Natural killer cell (primary cell): ENCODE results near the gene ARHGAP20. TPM values are rescaled to one million over a fixed set of nuclear protein-coding genes. Genes with fewer than 3 reads are reported as not detected.

Experiments used
- ATAC-seq, 3 donors: fragments of 150-1000 bp in 2 of 3; fragments of 200-7000 bp in 1 of 3; cut with Tn5 transposase; 1 replicate in 1 of 3; 2 replicates in 2 of 3; pipeline ENCODE4 v1.10.0; 2021; ENCODE audit warnings: mild to moderate bottlenecking in 2 of 3, moderate library complexity in 2 of 3
- DNase-seq, 2 donors: peaks; one replicate each; pipeline versions ENCODE4 v3.0.0 to v3.0.0-alpha.2; 2013 to 2021; ENCODE audit warnings: mixed read lengths in 1 of 2
- H3K27ac ChIP-seq: one replicate; pipeline ENCODE4 v1.5.1; 2013; ENCODE audit warnings: mild to moderate bottlenecking, low read length
- H3K27me3 ChIP-seq: one replicate; pipeline ENCODE4 v1.6.1; 2013; ENCODE audit warnings: low read length; ENCODE audit not compliant: control insufficient read depth, insufficient read depth
- H3K36me3 ChIP-seq: one replicate; pipeline ENCODE4 v1.6.1; 2013; ENCODE audit warnings: low read length; ENCODE audit not compliant: control insufficient read depth, insufficient read depth
- H3K4me1 ChIP-seq: one replicate; pipeline ENCODE4 v1.6.1; 2013; ENCODE audit warnings: low read length; ENCODE audit not compliant: control insufficient read depth, insufficient read depth
- H3K4me3 ChIP-seq: one replicate; pipeline ENCODE4 v1.5.1; 2013; ENCODE audit warnings: low read length
- H3K9me3 ChIP-seq: one replicate; pipeline ENCODE4 v1.6.1; 2013; ENCODE audit warnings: low read length; ENCODE audit not compliant: control insufficient read depth, insufficient read depth
- H3K27ac Mint-ChIP-seq, 2 donors: one replicate each; pipeline ENCODE4 v1.8.0; 2022; ENCODE audit warnings: mild to moderate bottlenecking in 2 of 2, mixed read lengths in 2 of 2, moderate library complexity in 1 of 2
- H3K27me3 Mint-ChIP-seq, 2 donors: one replicate each; pipeline ENCODE4 v1.8.0; 2022; ENCODE audit warnings: low read depth in 2 of 2, mixed read lengths in 2 of 2
- H3K36me3 Mint-ChIP-seq: one replicate; pipeline ENCODE4 v1.8.0; 2022; ENCODE audit warnings: mixed read lengths
- H3K4me1 Mint-ChIP-seq, 2 donors: one replicate each; pipeline ENCODE4 v1.8.0; 2022; ENCODE audit warnings: mixed read lengths in 2 of 2
- H3K4me3 Mint-ChIP-seq: one replicate; pipeline ENCODE4 v1.8.0; 2022; ENCODE audit warnings: mild to moderate bottlenecking, moderate library complexity, mixed read lengths
- H3K9me3 Mint-ChIP-seq, 2 donors: one replicate each; pipeline ENCODE4 v1.8.0; 2022; ENCODE audit warnings: mixed read lengths in 2 of 2
- WGBS: methylation state at CpG from one replicate; pipeline ENCODE4 v1.1.7; 2013; ENCODE audit warnings: missing lambda C conversion rate; ENCODE audit not compliant: insufficient coverage; 5-methylcytosine and 5-hydroxymethylcytosine counted together
- intact Hi-C: fragments of 100-400 bp; cut with micrococcal nuclease; formaldehyde crosslinking; loops from one replicate; pipeline ENCODE4 v1.14.2; 2022
- total RNA-seq, 4 donors: library from RNA; stranded (reverse); fragments of 120-200 nt in 1 of 4; gene quantifications; one replicate each; pipeline versions ENCODE4 v1.2.3 to v1.2.4, GENCODE V29; 2013 to 2022
- TF ChIP-seq, protein P1 (sequence below): fragments of 200-600 bp; IDR thresholded peaks from one replicate; pipeline ENCODE4 v1.8.0; 2022; ENCODE audit warnings: antibody characterized with exemption

Gene ARHGAP20
- total RNA-seq, 3 donors from 2014 or later (not counting 1 experiment from before 2014, with no cell fraction given): not detected

DNA sequence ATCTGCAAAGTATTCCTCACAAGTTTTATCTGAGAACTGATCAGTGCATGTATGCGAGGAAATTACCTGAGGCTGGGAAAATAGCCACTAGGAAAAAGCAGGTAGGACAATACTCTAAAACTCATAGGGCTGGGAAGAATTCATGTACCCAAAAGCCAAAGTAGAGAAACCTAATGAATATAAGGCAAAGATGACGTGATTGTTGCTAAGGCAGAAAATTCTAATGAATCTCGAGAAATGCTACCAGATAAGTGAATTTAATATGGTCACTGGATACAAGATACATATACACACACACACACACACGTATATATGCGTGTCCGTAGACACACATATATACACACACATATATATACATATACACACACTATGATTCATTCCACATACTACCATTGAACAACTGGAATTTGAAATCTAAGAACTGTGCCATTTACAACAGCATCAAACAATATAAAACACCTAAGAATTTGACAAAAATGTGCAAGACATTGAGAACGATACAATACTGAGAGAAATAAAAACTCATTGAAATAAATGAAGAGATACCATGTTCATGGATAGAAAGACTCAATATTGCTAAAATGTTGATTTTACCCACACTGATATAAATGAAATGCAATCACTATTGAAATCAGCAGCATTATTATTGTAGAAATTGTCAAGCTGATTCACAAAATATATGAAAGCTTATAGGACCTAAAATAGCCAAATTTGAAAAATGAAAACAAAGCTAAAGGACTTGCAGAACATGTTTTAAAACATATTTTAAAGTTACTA lies 46.4 kb downstream of the ARHGAP20 start:
- no peaks in the 10 kb centered on the region for H3K36me3 Mint-ChIP-seq

DNA sequence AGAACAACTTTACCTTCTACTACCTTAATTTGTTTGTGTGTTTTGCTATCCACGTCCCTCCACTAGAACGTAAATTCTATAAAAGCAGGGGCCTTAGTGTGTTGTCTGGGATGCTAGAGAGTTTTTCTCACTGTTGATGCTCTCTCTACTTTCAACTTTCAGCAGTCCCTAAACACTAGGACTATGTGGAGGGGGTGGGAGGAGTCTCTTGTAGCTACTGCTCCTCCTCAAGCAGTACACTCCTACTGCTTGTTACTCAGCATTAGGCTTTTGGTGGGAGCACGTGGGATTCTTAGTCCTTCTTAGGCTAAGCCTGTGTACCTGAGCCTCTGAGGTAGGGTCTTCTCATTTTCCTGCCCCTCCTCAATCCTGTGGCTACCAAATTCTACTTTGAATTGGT lies 56.3 kb downstream of the ARHGAP20 start:
- no peaks in the 10 kb centered on the region for H3K4me1 ChIP-seq
- TF ChIP-seq, protein P1, sequence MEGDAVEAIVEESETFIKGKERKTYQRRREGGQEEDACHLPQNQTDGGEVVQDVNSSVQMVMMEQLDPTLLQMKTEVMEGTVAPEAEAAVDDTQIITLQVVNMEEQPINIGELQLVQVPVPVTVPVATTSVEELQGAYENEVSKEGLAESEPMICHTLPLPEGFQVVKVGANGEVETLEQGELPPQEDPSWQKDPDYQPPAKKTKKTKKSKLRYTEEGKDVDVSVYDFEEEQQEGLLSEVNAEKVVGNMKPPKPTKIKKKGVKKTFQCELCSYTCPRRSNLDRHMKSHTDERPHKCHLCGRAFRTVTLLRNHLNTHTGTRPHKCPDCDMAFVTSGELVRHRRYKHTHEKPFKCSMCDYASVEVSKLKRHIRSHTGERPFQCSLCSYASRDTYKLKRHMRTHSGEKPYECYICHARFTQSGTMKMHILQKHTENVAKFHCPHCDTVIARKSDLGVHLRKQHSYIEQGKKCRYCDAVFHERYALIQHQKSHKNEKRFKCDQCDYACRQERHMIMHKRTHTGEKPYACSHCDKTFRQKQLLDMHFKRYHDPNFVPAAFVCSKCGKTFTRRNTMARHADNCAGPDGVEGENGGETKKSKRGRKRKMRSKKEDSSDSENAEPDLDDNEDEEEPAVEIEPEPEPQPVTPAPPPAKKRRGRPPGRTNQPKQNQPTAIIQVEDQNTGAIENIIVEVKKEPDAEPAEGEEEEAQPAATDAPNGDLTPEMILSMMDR: no peak

More for the DNA sequence above, 46.4 kb downstream of the ARHGAP20 start:
- H3K27ac ChIP-seq: no peak overlapping the region
- Mint-ChIP-seq H3K9me3 (peaks cover 5 to 7% of the 10 kb centered on the region in 2 donors), H3K27me3 (peaks cover 0 to 3% of the 10 kb centered on the region in 2 donors), H3K4me3 (no peak overlapping the region), H3K27ac (no peak overlapping the region), H3K4me1 (no peaks in the 10 kb centered on the region)
- intact Hi-C loops: no loop called here
- 100% methylated on average over 5 of the region's 7 CpGs for WGBS
- H3K9me3 ChIP-seq: no peaks in the 10 kb centered on the region
- H3K4me3 ChIP-seq: no peak overlapping the region
- no peak for DNase-seq
- H3K27me3 ChIP-seq: no peaks in the 10 kb centered on the region
- no peaks in the 10 kb centered on the region for H3K4me1 ChIP-seq
- ATAC-seq: no peak
- no peaks in the 10 kb centered on the region for H3K36me3 ChIP-seq
- TF ChIP-seq, protein P1: no peak

DNA sequence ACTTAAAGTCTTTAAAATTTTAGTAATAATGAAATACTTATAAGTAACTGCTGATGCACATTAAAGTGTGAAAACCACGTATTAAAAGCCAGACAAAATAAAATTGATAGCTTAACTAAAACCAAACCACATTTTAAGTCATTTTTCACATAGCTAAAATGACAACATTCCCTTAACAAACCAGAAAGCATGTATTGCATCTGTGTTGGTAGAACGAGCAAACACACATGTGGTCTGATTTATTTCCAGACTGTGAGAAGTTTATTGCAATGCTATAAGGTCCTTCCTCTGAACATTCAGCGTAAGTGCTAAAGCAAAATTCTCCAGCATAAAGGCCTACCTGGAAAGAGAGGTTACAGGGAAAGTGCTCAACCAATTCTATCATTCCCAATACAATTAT lies 57.8 kb downstream of the ARHGAP20 start:
- no peaks in the 10 kb centered on the region for H3K4me1 Mint-ChIP-seq
- H3K4me3 Mint-ChIP-seq: no peak overlapping the region
- no peaks in the 10 kb centered on the region for H3K4me1 ChIP-seq
- intact Hi-C loops: no loop called here
- no peaks in the 10 kb centered on the region for H3K9me3 ChIP-seq
- H3K27me3 Mint-ChIP-seq: peaks cover 0 to 2% of the 10 kb centered on the region in 2 donors
- DNase-seq (no peak), ATAC-seq (no peak)
- TF ChIP-seq, protein P1: no peak
- H3K4me3 ChIP-seq: no peak overlapping the region
- no peaks in the 10 kb centered on the region for H3K36me3 Mint-ChIP-seq
- no peak overlapping the region for H3K27ac ChIP-seq
- no peaks in the 10 kb centered on the region for H3K27me3 ChIP-seq
- WGBS: 60% methylated on average over 1 of the region's 3 CpGs
- no peak overlapping the region for H3K27ac Mint-ChIP-seq
- no peaks in the 10 kb centered on the region for H3K36me3 ChIP-seq
- peaks cover 6 to 8% of the 10 kb centered on the region in 2 donors for H3K9me3 Mint-ChIP-seq

More for the DNA sequence above, 56.3 kb downstream of the ARHGAP20 start:
- Histone ChIP-seq H3K36me3 (no peaks in the 10 kb centered on the region), H3K9me3 (no peaks in the 10 kb centered on the region), H3K27ac (no peak overlapping the region), H3K4me3 (no peak overlapping the region), H3K27me3 (no peaks in the 10 kb centered on the region)
- Mint-ChIP-seq H3K4me3 (no peak overlapping the region), H3K36me3 (no peaks in the 10 kb centered on the region), H3K27me3 (peaks cover 0 to 2% of the 10 kb centered on the region in 2 donors), H3K27ac (no peak overlapping the region), H3K9me3 (peaks cover 2 to 8% of the 10 kb centered on the region in 2 donors), H3K4me1 (no peaks in the 10 kb centered on the region)
- intact Hi-C loops: no loop called here
- WGBS: 75% methylated on average over 1 of the region's 3 CpGs
- DNase-seq: no peak
- peak in 1 of 3 donors; percentile 10 for ATAC-seq
